ENCODE results near the gene LGI1.

The LGI1 gene

GRCh38 chr10:93745408-93746065 lies 12.2 kb upstream of the LGI1 start:
- ChIA-PET CTCF (no interaction called here), POLR2A (interaction anchor here (0.6 kb wide), 1 partner anchor 94 kb away, joined by 4 read pairs; no protein-coding TSS in a partner anchor)
- H3K27ac ChIP-seq (ENCODE audit: insufficient read depth in 1 of 2, low read depth in 1 of 2, low read length in 2 of 2, poor library complexity in 1 of 2, severe bottlenecking in 2 of 2) = no peak overlapping the region

DNA sequence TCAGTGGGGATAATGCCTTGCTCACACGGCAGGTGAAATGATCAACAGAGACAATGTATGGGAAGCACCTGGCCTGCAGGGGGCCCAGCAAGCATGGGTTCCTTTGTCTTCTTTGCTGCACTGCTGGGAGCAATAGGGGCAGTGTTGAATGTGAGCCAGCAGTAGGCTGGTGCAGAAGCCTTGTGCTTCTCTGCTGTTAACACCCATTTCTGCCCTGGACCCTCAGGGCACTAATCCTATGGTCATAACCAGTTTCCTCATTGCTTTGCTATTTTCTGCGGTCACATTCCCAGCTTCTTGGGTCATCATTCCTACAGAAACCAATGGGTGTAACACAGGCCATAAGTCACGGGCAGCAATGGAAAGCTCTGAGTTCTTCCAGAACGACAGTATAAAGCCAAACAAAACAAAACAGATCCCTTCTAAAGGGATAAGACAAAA lies 10.9 kb upstream of the LGI1 start:
- WGBS (ENCODE audit: insufficient coverage) = 91% methylated on average over 4 of the region's 4 CpGs
- peaks cover 1 to 14% (median 4%) of the 10 kb centered on the region in 4 experiments for H3K4me1 ChIP-seq (ENCODE audit: control extremely low read depth in 1 of 4, control insufficient read depth in 4 of 4, insufficient read depth in 4 of 4, low read length in 3 of 4)
- no peak overlapping the region for H3K27ac ChIP-seq (ENCODE audit: insufficient read depth in 1 of 2, low read depth in 1 of 2, low read length in 2 of 2, poor library complexity in 1 of 2, severe bottlenecking in 2 of 2)
- no peaks in the 10 kb centered on the region for H3K36me3 ChIP-seq (ENCODE audit: control insufficient read depth in 4 of 4, insufficient read depth in 4 of 4, low read length in 3 of 4)
- ChIA-PET CTCF (no interaction called here), POLR2A (no interaction called here)
- no peak overlapping the region for H3K4me3 ChIP-seq (ENCODE audit: control insufficient read depth in 1 of 7, extremely low read depth in 1 of 7, insufficient read depth in 4 of 7, low read depth in 2 of 7, low read length in 6 of 7)
- H3K9me3 ChIP-seq (ENCODE audit: control extremely low read depth in 1 of 5, control insufficient read depth in 4 of 5, insufficient read depth in 2 of 5, low read depth in 1 of 5, low read length in 4 of 5) = no peaks in the 10 kb centered on the region
- H3K27me3 ChIP-seq (replicated peaks in 2 of 5; ENCODE audit: control insufficient read depth in 4 of 5, insufficient read depth in 5 of 5, low read length in 4 of 5) = peaks cover 0 to under 1% (median 0%) of the 10 kb centered on the region in 5 experiments
- no peak for DNase-seq

More at GRCh38 chr10:93745408-93746065, 12.2 kb upstream of the LGI1 start:
- Histone ChIP-seq H3K36me3 (ENCODE audit: control insufficient read depth in 4 of 4, insufficient read depth in 4 of 4, low read length in 3 of 4) (no peaks in the 10 kb centered on the region), H3K9me3 (ENCODE audit: control extremely low read depth in 1 of 5, control insufficient read depth in 4 of 5, insufficient read depth in 2 of 5, low read depth in 1 of 5, low read length in 4 of 5) (no peaks in the 10 kb centered on the region), H3K27me3 (replicated peaks in 2 of 5; ENCODE audit: control insufficient read depth in 4 of 5, insufficient read depth in 5 of 5, low read length in 4 of 5) (no peaks in the 10 kb centered on the region), H3K4me1 (ENCODE audit: control extremely low read depth in 1 of 4, control insufficient read depth in 4 of 4, insufficient read depth in 4 of 4, low read length in 3 of 4) (peaks cover 0 to 19% (median 3%) of the 10 kb centered on the region in 4 experiments), H3K4me3 (ENCODE audit: control insufficient read depth in 1 of 7, extremely low read depth in 1 of 7, insufficient read depth in 4 of 7, low read depth in 2 of 7, low read length in 6 of 7) (no peak overlapping the region)
- 97% methylated on average over 4 of the region's 9 CpGs for WGBS (ENCODE audit: insufficient coverage)
- DNase-seq = no peak

DNA sequence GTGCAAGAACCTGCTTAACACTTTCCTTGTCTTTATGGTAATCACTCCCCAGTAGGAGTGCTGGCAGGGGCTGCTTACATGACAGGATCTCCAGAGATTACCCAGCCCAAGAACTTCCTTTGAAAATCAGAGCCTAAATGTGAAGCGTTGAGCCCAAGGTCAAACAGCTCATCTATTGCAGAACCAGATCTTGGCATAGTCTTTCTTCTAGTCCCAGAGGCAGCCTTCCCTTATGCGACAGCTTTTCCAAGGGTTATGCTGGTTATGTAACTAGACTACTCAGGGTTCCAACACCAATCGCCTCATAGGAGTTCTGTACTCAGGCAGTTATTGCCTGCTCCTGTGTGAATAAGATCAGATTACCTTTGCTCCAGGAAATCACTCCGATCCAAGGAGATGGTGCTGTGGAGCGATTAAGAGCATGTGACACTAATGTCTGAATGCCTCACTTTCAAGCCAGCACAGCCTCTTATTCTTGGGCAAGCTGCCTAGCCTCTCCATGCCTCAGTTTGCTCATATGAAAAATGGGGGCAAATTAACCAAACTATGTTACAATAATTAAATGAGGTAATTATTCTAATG lies 8.4 kb upstream of the LGI1 start:
- Histone ChIP-seq H3K4me3 (ENCODE audit: control insufficient read depth in 1 of 7, extremely low read depth in 1 of 7, insufficient read depth in 4 of 7, low read depth in 2 of 7, low read length in 6 of 7) (no peak overlapping the region), H3K9me3 (ENCODE audit: control extremely low read depth in 1 of 5, control insufficient read depth in 4 of 5, insufficient read depth in 2 of 5, low read depth in 1 of 5, low read length in 4 of 5) (no peaks in the 10 kb centered on the region), H3K27me3 (replicated peaks in 2 of 5; ENCODE audit: control insufficient read depth in 4 of 5, insufficient read depth in 5 of 5, low read length in 4 of 5) (peaks cover 0 to 3% (median 0%) of the 10 kb centered on the region in 5 experiments), H3K4me1 (ENCODE audit: control extremely low read depth in 1 of 4, control insufficient read depth in 4 of 4, insufficient read depth in 4 of 4, low read length in 3 of 4) (peaks cover 0 to 5% (median 4%) of the 10 kb centered on the region in 4 experiments), H3K36me3 (ENCODE audit: control insufficient read depth in 4 of 4, insufficient read depth in 4 of 4, low read length in 3 of 4) (no peaks in the 10 kb centered on the region), H3K27ac (ENCODE audit: insufficient read depth in 1 of 2, low read depth in 1 of 2, low read length in 2 of 2, poor library complexity in 1 of 2, severe bottlenecking in 2 of 2) (no peak overlapping the region)
- 90% methylated on average over 5 of the region's 5 CpGs for WGBS (ENCODE audit: insufficient coverage)
- no peak for DNase-seq
- POLR2A ChIA-PET = no interaction called here
- CTCF ChIA-PET = no interaction called here

DNA sequence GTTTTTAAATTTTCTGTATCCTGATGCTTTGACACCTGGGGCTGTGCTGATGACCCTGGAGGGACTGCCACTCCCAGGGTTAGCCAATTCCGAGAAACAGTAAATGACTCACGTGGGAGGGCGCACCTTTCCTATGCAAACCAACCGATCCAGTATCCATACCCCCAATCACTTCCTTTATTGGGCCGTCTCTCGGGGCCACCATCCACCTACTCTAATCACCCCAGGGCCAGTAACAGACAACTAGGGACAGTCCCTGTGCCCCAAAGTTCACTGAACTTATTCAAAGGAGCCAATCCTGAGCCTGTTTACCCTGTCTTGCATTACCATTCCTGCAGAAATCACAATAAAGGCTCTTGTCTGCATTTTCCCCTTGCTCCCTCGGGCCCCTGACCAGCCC lies 6.6 kb upstream of the LGI1 start:
- Histone ChIP-seq H3K4me1 (ENCODE audit: control extremely low read depth in 1 of 4, control insufficient read depth in 4 of 4, insufficient read depth in 4 of 4, low read length in 3 of 4) (peaks cover 0 to 5% (median 4%) of the 10 kb centered on the region in 4 experiments), H3K9me3 (ENCODE audit: control extremely low read depth in 1 of 5, control insufficient read depth in 4 of 5, insufficient read depth in 2 of 5, low read depth in 1 of 5, low read length in 4 of 5) (no peaks in the 10 kb centered on the region), H3K27me3 (replicated peaks in 2 of 5; ENCODE audit: control insufficient read depth in 4 of 5, insufficient read depth in 5 of 5, low read length in 4 of 5) (peaks cover 0 to 16% (median 5%) of the 10 kb centered on the region in 5 experiments), H3K27ac (ENCODE audit: insufficient read depth in 1 of 2, low read depth in 1 of 2, low read length in 2 of 2, poor library complexity in 1 of 2, severe bottlenecking in 2 of 2) (no peak overlapping the region), H3K4me3 (ENCODE audit: control insufficient read depth in 1 of 7, extremely low read depth in 1 of 7, insufficient read depth in 4 of 7, low read depth in 2 of 7, low read length in 6 of 7) (no peak overlapping the region), H3K36me3 (ENCODE audit: control insufficient read depth in 4 of 4, insufficient read depth in 4 of 4, low read length in 3 of 4) (no peaks in the 10 kb centered on the region)
- ChIA-PET POLR2A (no interaction called here), CTCF (no interaction called here)
- DNase-seq = no peak
- WGBS (ENCODE audit: insufficient coverage) = 76% methylated on average over 7 of the region's 7 CpGs

DNA sequence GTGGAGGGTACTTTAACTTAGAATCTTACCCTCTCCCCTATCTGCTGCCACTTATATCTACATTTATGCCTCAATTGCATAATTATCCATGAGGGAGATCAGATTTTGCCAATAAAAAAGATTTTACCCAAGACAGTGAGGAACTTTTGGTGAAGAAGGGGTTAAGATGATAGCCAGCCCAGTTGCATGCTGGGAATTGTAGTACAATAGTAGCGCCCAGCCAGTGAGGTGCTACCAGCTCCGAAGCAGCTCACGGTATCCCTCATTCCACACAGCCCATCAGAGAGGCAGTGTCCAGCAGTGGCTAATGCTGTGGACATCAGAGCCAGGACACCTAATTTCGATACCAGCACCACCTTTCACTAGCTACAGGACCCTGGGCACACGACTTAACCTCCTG lies 5.9 kb upstream of the LGI1 start:
- Histone ChIP-seq H3K27me3 (replicated peaks in 2 of 5; ENCODE audit: control insufficient read depth in 4 of 5, insufficient read depth in 5 of 5, low read length in 4 of 5) (peaks cover 0 to 21% (median 12%) of the 10 kb centered on the region in 5 experiments), H3K9me3 (ENCODE audit: control extremely low read depth in 1 of 5, control insufficient read depth in 4 of 5, insufficient read depth in 2 of 5, low read depth in 1 of 5, low read length in 4 of 5) (no peaks in the 10 kb centered on the region), H3K36me3 (ENCODE audit: control insufficient read depth in 4 of 4, insufficient read depth in 4 of 4, low read length in 3 of 4) (no peaks in the 10 kb centered on the region), H3K4me1 (ENCODE audit: control extremely low read depth in 1 of 4, control insufficient read depth in 4 of 4, insufficient read depth in 4 of 4, low read length in 3 of 4) (peaks cover 0 to 4% (median 3%) of the 10 kb centered on the region in 4 experiments), H3K27ac (ENCODE audit: insufficient read depth in 1 of 2, low read depth in 1 of 2, low read length in 2 of 2, poor library complexity in 1 of 2, severe bottlenecking in 2 of 2) (no peak overlapping the region), H3K4me3 (ENCODE audit: control insufficient read depth in 1 of 7, extremely low read depth in 1 of 7, insufficient read depth in 4 of 7, low read depth in 2 of 7, low read length in 6 of 7) (peak overlapping the region in 2 of 7 experiments; percentile 46 to 52)
- 0% methylated on average over 3 of the region's 5 CpGs for WGBS (ENCODE audit: insufficient coverage)
- ChIA-PET CTCF (no interaction called here), POLR2A (no interaction called here)
- DNase-seq = peak in 2 of 3 donors; percentile 31 to 41

- Histone ChIP-seq H3K36me3 (ENCODE audit: control insufficient read depth in 4 of 4, insufficient read depth in 4 of 4, low read length in 3 of 4) (no peaks in the 10 kb centered on the region), H3K27me3 (replicated peaks in 2 of 5; ENCODE audit: control insufficient read depth in 4 of 5, insufficient read depth in 5 of 5, low read length in 4 of 5) (peaks cover under 1 to 25% (median 20%) of the 10 kb centered on the region in 5 experiments), H3K4me3 (ENCODE audit: control insufficient read depth in 1 of 7, extremely low read depth in 1 of 7, insufficient read depth in 4 of 7, low read depth in 2 of 7, low read length in 6 of 7) (no peak overlapping the region), H3K4me1 (ENCODE audit: control extremely low read depth in 1 of 4, control insufficient read depth in 4 of 4, insufficient read depth in 4 of 4, low read length in 3 of 4) (peaks cover 0 to 4% (median 2%) of the 10 kb centered on the region in 4 experiments), H3K9me3 (ENCODE audit: control extremely low read depth in 1 of 5, control insufficient read depth in 4 of 5, insufficient read depth in 2 of 5, low read depth in 1 of 5, low read length in 4 of 5) (no peaks in the 10 kb centered on the region), H3K27ac (ENCODE audit: insufficient read depth in 1 of 2, low read depth in 1 of 2, low read length in 2 of 2, poor library complexity in 1 of 2, severe bottlenecking in 2 of 2) (no peak overlapping the region)
- peak in 2 of 3 donors; percentile 5 to 17 for DNase-seq
- POLR2A ChIA-PET = no interaction called here
- CTCF ChIA-PET = interaction anchor here (1.2 kb wide), 1 partner anchor 9 kb away, joined by 3 read pairs; no protein-coding TSS in a partner anchor
Measured at GRCh38 chr10:93752761-93753160, 5.0 kb upstream of the LGI1 start.

DNA sequence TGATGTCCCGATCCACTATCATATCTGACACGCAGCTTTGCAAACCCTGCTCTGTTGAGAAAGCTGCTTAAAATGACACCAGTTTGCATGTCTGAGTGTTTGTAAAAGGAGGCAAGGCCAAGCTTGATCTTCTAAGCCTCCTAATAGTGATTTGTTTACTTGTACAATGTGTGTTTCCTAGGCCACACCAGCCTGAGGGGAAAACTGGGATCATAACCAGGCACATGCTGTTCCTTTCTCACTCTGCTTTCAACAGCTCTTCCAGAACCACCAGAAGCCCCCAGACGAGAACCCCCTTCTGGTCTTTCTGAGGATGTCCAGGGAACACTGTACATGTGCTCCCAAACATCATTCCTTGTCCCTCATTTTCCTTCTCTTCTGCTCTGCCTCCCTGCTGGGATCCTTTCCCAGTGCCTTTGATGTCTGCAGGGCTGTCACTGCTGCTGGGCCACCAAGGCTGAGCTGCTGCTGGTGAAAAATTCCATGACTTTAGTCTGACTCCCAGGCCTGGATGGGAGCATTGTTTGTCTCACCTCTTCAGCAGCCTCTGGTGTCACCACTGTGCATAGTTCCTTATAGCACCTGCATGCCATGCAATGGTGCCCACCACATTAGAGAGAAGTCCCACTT lies 4.0 kb upstream of the LGI1 start:
- no peak overlapping the region for H3K4me3 ChIP-seq (ENCODE audit: control insufficient read depth in 1 of 7, extremely low read depth in 1 of 7, insufficient read depth in 4 of 7, low read depth in 2 of 7, low read length in 6 of 7)
- ChIA-PET CTCF (interaction anchor here (1.1 to 1.2 kb wide), 2 partner anchors 10 kb away, joined by 3 read pairs; no protein-coding TSS in a partner anchor), POLR2A (no interaction called here)
- H3K27me3 ChIP-seq (replicated peaks in 2 of 5; ENCODE audit: control insufficient read depth in 4 of 5, insufficient read depth in 5 of 5, low read length in 4 of 5) = peaks cover 4 to 34% (median 29%) of the 10 kb centered on the region in 5 experiments
- WGBS (ENCODE audit: insufficient coverage) = 82% methylated on average over 3 of the region's 3 CpGs
- no peaks in the 10 kb centered on the region for H3K9me3 ChIP-seq (ENCODE audit: control extremely low read depth in 1 of 5, control insufficient read depth in 4 of 5, insufficient read depth in 2 of 5, low read depth in 1 of 5, low read length in 4 of 5)
- H3K27ac ChIP-seq (ENCODE audit: insufficient read depth in 1 of 2, low read depth in 1 of 2, low read length in 2 of 2, poor library complexity in 1 of 2, severe bottlenecking in 2 of 2) = no peak overlapping the region
- peaks cover 0 to 9% (median 2%) of the 10 kb centered on the region in 4 experiments for H3K4me1 ChIP-seq (ENCODE audit: control extremely low read depth in 1 of 4, control insufficient read depth in 4 of 4, insufficient read depth in 4 of 4, low read length in 3 of 4)
- H3K36me3 ChIP-seq (ENCODE audit: control insufficient read depth in 4 of 4, insufficient read depth in 4 of 4, low read length in 3 of 4) = no peaks in the 10 kb centered on the region
- DNase-seq = no peak

All from common myeloid progenitor, CD34-positive (primary cell).